Skeletal muscle satellite cell (primary cell): ENCODE measurements around the gene NXT1.

ENCODE experiments used
- H3K27me3 ChIP-seq: 2 replicates; pipeline ENCODE4 v1.7.0; 2013; ENCODE audit warnings: low read length; ENCODE audit not compliant: control insufficient read depth, insufficient read depth
- H3K36me3 ChIP-seq: 2 replicates; pipeline ENCODE4 v1.7.0; 2013; ENCODE audit warnings: mild to moderate bottlenecking, control low read depth, low read length; ENCODE audit not compliant: insufficient read depth
- H3K4me1 ChIP-seq: 2 replicates; pipeline ENCODE4 v1.7.0; 2013; ENCODE audit warnings: low read length; ENCODE audit not compliant: control insufficient read depth, insufficient read depth
- H3K4me2 ChIP-seq: 2 replicates; pipeline ENCODE4 v1.7.0; 2013; ENCODE audit warnings: mild to moderate bottlenecking, low read length
- H3K4me3 ChIP-seq: 2 replicates; pipeline ENCODE4 v1.7.0; 2013; ENCODE audit warnings: low read length
- H3K9ac ChIP-seq: 2 replicates; pipeline ENCODE4 v1.7.0; 2013; ENCODE audit warnings: mild to moderate bottlenecking, low read depth, low read length, moderate library complexity
- H3K9me3 ChIP-seq: replicated peaks from 2 replicates; pipeline ENCODE4 v1.7.0; 2013; ENCODE audit warnings: mild to moderate bottlenecking, control low read depth, low read length

Gene NXT1

DNA sequence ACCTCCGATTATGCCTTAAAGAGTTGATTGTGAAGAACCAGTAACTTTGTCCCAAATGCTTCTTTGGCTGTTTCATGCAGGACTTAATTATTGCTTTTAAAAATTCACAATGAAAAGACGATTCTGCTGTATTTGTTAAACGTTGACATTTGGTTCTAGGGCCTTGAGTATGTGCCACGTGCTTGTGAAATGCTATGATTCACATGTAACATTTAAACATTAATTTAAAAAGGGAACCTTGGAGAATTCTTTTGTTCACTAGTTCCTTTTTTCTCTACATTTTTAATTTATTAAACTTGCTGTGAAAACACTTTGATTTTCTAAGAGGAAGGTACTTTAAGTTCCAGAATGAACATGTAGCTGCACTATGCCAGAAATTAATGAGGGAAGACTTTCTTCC, 20.9 kb downstream of the NXT1 start:
- Histone ChIP-seq H3K4me2 (no peak overlapping the region), H3K9ac (no peak overlapping the region), H3K9me3 (no peaks in the 10 kb centered on the region)

GRCh38 chr20:23374441-23374840, 23.9 kb downstream of the NXT1 start:
- no peaks in the 10 kb centered on the region for H3K27me3 ChIP-seq
- H3K36me3 ChIP-seq: peaks cover 81% of the 10 kb centered on the region
- H3K4me1 ChIP-seq: no peaks in the 10 kb centered on the region
- H3K4me2 ChIP-seq: no peak overlapping the region
- no peak overlapping the region for H3K9ac ChIP-seq
- H3K9me3 ChIP-seq: no peaks in the 10 kb centered on the region
- no peak overlapping the region for H3K4me3 ChIP-seq

More for the DNA sequence above, 20.9 kb downstream of the NXT1 start:
- H3K4me3 ChIP-seq: no peak overlapping the region
- no peaks in the 10 kb centered on the region for H3K27me3 ChIP-seq
- H3K36me3 ChIP-seq: peaks cover 91% of the 10 kb centered on the region
- H3K4me1 ChIP-seq: peaks cover 19% of the 10 kb centered on the region

GRCh38 chr20:23375827-23376226, 25.2 kb downstream of the NXT1 start:
- Histone ChIP-seq H3K27me3 (no peaks in the 10 kb centered on the region), H3K9me3 (no peaks in the 10 kb centered on the region), H3K4me2 (no peak overlapping the region), H3K4me1 (no peaks in the 10 kb centered on the region), H3K9ac (no peak overlapping the region), H3K4me3 (no peak overlapping the region), H3K36me3 (peaks cover 74% of the 10 kb centered on the region)

GRCh38 chr20:23379772-23380171, 29.2 kb downstream of the NXT1 start:
- H3K36me3 ChIP-seq: peaks cover 40% of the 10 kb centered on the region

DNA sequence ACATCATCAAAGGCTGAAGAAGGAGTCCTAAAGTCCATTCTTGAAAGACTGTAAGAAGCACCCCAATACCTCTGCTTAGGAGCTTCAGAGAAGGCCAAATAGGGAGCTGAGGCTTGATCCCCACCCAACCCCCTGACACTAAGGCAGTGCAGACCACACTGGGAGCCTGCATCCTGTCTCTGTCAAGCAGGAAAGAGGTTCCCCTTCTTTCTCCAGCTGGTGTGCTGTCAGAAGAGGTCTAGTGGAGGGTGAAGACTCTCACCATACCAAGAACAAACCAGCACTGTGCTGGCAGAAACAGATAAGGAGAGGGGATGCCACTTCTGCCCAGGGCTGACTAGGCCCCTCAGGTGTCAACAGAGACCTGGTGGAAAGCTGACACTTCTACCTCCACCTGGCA, 31.3 kb downstream of the NXT1 start:
- Histone ChIP-seq H3K36me3 (peaks cover 26% of the 10 kb centered on the region), H3K4me3 (no peak overlapping the region), H3K4me2 (no peak overlapping the region), H3K9me3 (no peaks in the 10 kb centered on the region), H3K9ac (no peak overlapping the region), H3K4me1 (no peaks in the 10 kb centered on the region), H3K27me3 (no peaks in the 10 kb centered on the region)

More at GRCh38 chr20:23379772-23380171, 29.2 kb downstream of the NXT1 start:
- Histone ChIP-seq H3K4me1 (no peaks in the 10 kb centered on the region), H3K27me3 (no peaks in the 10 kb centered on the region), H3K4me2 (no peak overlapping the region), H3K9ac (no peak overlapping the region), H3K9me3 (no peaks in the 10 kb centered on the region), H3K4me3 (no peak overlapping the region)

- H3K9me3 ChIP-seq: no peaks in the 10 kb centered on the region
- peaks cover 35% of the 10 kb centered on the region for H3K36me3 ChIP-seq
- no peaks in the 10 kb centered on the region for H3K4me1 ChIP-seq
- H3K4me3 ChIP-seq: no peak overlapping the region
- H3K27me3 ChIP-seq: no peaks in the 10 kb centered on the region
- H3K4me2 ChIP-seq: no peak overlapping the region
- no peak overlapping the region for H3K9ac ChIP-seq
These were observed 35.9 kb downstream of the NXT1 start for GRCh38 chr20:23386304-23387117.

- Histone ChIP-seq H3K4me2 (no peak overlapping the region), H3K27me3 (no peaks in the 10 kb centered on the region), H3K36me3 (peaks cover 40% of the 10 kb centered on the region), H3K9ac (no peak overlapping the region), H3K9me3 (no peaks in the 10 kb centered on the region), H3K4me1 (no peaks in the 10 kb centered on the region), H3K4me3 (no peak overlapping the region)
These were observed 36.5 kb downstream of the NXT1 start for GRCh38 chr20:23387118-23387443.

DNA sequence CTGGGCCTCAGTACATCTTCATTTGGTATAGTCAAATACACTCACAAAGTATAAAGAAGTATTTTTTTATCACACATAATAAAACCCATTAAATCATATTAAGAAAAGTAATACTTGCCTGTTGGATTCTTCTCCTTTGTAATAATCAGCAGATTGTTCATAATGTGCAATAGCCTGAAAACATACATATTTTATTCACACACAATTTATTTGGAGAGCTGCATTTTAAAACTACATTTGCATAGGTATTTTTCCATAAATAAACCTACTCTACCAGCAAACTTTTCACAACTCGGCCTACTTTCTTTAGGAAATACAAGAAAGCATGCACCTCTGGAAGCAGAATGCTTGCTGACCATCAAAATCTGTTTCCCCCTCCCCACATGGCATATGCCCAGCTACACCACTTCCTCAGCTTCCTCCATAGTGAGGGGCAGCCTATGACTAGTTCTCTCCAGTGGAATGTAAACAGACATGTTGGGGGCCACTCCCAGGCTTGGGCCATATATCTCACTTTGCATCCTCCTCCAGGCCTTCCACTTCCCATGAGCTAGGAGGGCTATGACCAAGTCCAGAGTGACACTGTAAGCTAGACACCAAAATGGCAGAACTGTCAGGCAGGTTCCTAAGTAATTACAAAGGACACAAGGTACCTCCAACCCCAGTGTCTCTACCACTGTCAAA, 39.6 kb downstream of the NXT1 start:
- H3K4me3 ChIP-seq: no peak overlapping the region
- no peak overlapping the region for H3K4me2 ChIP-seq
- H3K36me3 ChIP-seq: peaks cover 69% of the 10 kb centered on the region

GRCh38 chr20:23391707-23392310, 41.2 kb downstream of the NXT1 start:
- Histone ChIP-seq H3K4me3 (no peak overlapping the region), H3K9me3 (no peaks in the 10 kb centered on the region), H3K4me2 (no peak overlapping the region), H3K9ac (no peak overlapping the region), H3K36me3 (peaks cover 69% of the 10 kb centered on the region), H3K4me1 (peaks cover under 1% of the 10 kb centered on the region), H3K27me3 (no peaks in the 10 kb centered on the region)

More for the DNA sequence above, 39.6 kb downstream of the NXT1 start:
- no peaks in the 10 kb centered on the region for H3K27me3 ChIP-seq
- no peak overlapping the region for H3K9ac ChIP-seq
- no peaks in the 10 kb centered on the region for H3K4me1 ChIP-seq
- H3K9me3 ChIP-seq: no peaks in the 10 kb centered on the region

DNA sequence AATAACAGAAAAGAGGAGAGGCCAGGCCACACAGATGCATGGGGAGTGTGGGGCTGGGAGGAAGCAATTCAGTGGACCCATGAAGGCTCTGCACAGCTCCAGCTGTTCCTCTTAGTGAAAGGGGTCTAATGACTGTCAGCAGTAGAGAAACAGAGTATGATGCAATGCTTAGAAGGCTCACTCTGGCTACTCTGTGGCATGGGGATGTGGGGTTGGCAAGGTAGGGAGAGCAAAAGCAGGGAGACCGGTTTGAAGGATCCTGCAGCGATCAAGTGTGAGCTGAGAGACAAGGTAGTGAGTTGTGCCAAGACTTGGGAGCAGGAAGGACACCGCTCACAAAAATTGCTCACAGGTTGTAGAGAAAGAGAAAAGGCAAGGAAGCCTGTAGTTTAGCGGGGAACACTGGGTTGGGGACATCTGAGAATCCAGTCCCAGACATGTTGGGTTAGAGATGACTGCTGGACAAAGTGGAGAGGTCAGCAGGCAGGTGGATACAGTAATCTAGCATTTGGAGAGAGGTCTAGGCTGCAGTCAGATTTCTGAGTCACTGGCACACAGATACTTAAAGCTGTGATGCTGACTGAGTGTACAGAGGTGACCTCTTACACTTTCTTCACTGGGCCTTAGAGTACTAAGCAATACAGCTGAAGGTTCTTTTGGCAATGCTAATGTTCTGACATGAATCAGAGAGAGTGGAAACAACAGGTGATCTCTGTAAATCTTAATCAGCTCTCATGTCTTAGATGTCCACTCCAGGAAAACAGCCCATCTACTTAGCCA, 43.6 kb downstream of the NXT1 start:
- H3K4me1 ChIP-seq: peaks cover 8% of the 10 kb centered on the region
- no peak overlapping the region for H3K9ac ChIP-seq
- H3K27me3 ChIP-seq: no peaks in the 10 kb centered on the region
- H3K4me3 ChIP-seq: no peak overlapping the region
- H3K4me2 ChIP-seq: no peak overlapping the region
- no peaks in the 10 kb centered on the region for H3K9me3 ChIP-seq
- peaks cover 47% of the 10 kb centered on the region for H3K36me3 ChIP-seq

DNA sequence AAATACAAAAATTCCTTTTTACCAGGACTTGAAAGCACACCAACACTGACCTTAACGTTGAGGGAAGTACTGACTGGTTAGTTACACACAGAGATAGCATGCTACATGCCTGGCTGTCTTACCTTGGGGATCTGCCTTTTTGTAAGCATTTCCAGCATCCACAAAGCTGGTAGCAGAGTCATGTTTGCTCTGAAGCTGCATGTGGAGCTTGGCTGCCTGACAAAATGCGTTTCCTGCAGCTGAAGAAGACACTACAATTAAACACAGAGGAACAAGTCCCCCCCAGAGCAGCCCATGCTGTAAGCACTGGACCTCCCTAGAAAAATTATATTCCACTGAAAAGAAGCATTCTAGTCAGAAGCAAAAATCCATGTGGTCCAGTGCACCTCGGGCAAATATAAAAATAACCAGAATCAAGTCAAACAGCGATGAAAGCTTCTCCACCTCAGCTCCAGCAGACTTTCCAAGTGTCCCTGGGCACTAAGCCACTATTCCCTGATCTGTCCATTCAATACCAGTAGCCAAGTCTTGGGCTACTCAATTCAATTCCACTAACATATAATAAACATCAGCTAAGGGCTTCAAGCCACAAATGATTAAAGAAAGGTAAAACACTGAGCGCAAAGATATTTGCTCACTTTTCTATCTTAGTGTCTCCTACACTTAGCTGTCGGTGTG, 46.5 kb downstream of the NXT1 start:
- Histone ChIP-seq H3K4me2 (no peak overlapping the region), H3K9me3 (no peaks in the 10 kb centered on the region), H3K9ac (no peak overlapping the region), H3K4me1 (peaks cover 8% of the 10 kb centered on the region), H3K27me3 (no peaks in the 10 kb centered on the region), H3K4me3 (no peak overlapping the region), H3K36me3 (peaks cover 42% of the 10 kb centered on the region)
